Stimulated activated CD8-positive, alpha-beta memory T cell treated with anti-CD3 and anti-CD28 coated beads, Interleukin-7, amount 100 ng/mL, for 1 hour (primary cell): ENCODE results near the gene KHDRBS1.
"Not testable (repeated sequence)": the region's sequence is repeated elsewhere in the genome, so short reads cannot be mapped to it uniquely, and the experiment has no call there.

Experiments used
- DNase-seq, 2 donors: peaks; one replicate each; pipeline ENCODE4 v3.0.0-alpha.2; 2020; ENCODE audit warnings: low read depth in 2 of 2

The KHDRBS1 gene

GRCh38 chr1:32012709-32013385, 821 bp upstream of the KHDRBS1 start:
- no peak for DNase-seq

- peak in 1 of 2 donors; percentile 3 for DNase-seq
These were observed 705 bp downstream of the KHDRBS1 start for GRCh38 chr1:32014199-32014947.

- DNase-seq = no peak
These were observed 1.2 kb downstream of the KHDRBS1 start for GRCh38 chr1:32014948-32015273.

GRCh38 chr1:32020339-32020738, 6.7 kb downstream of the KHDRBS1 start:
- DNase-seq = no peak

- DNase-seq = not testable (repeated sequence)
These were observed 7.9 kb downstream of the KHDRBS1 start for GRCh38 chr1:32021574-32022018.

GRCh38 chr1:32023351-32023750, 9.7 kb downstream of the KHDRBS1 start:
- no peak for DNase-seq

- no peak for DNase-seq
These were observed 11.8 kb downstream of the KHDRBS1 start for GRCh38 chr1:32025515-32025914.

GRCh38 chr1:32028746-32029145, 15.1 kb downstream of the KHDRBS1 start:
- no peak for DNase-seq

GRCh38 chr1:32031578-32032274, 18.1 kb downstream of the KHDRBS1 start:
- DNase-seq = no peak

GRCh38 chr1:32032275-32032615, 18.6 kb downstream of the KHDRBS1 start:
- no peak for DNase-seq

GRCh38 chr1:32035119-32035518, 21.5 kb downstream of the KHDRBS1 start:
- no peak for DNase-seq

- DNase-seq = no peak
These were observed 27.0 kb downstream of the KHDRBS1 start for GRCh38 chr1:32040711-32041110.

- no peak for DNase-seq
These were observed 28.7 kb downstream of the KHDRBS1 start for GRCh38 chr1:32042330-32042729.

GRCh38 chr1:32044234-32044633, 30.6 kb downstream of the KHDRBS1 start:
- no peak for DNase-seq

- DNase-seq = no peak
These were observed 32.1 kb downstream of the KHDRBS1 start for GRCh38 chr1:32045772-32046171.

- DNase-seq = no peak
These were observed 34.0 kb downstream of the KHDRBS1 start for GRCh38 chr1:32047701-32048100.

GRCh38 chr1:32048440-32048839, 34.8 kb downstream of the KHDRBS1 start:
- no peak for DNase-seq

GRCh38 chr1:32051706-32052105, 38.0 kb downstream of the KHDRBS1 start:
- no peak for DNase-seq

- DNase-seq = no peak
These were observed 39.2 kb downstream of the KHDRBS1 start for GRCh38 chr1:32052887-32053286.

GRCh38 chr1:32055416-32055815, 41.7 kb downstream of the KHDRBS1 start:
- no peak for DNase-seq

- no peak for DNase-seq
These were observed 42.9 kb downstream of the KHDRBS1 start for GRCh38 chr1:32056598-32056997.

GRCh38 chr1:32060914-32061313, 47.2 kb downstream of the KHDRBS1 start:
- no peak for DNase-seq

GRCh38 chr1:32062867-32063230, 49.2 kb downstream of the KHDRBS1 start:
- no peak for DNase-seq
